CD4-positive, alpha-beta T cell treated with Interleukin-17A for 4 hours (primary cell): ENCODE data around the gene S100A14.
"Not testable (repeated sequence)": the region's sequence is repeated elsewhere in the genome, so short reads cannot be mapped to it uniquely, and the experiment has no call there.

Experiments
- DNase-seq: peaks from one replicate; pipeline ENCODE4 v3.0.0-alpha.2; 2020; ENCODE audit warnings: mixed read lengths

S100A14 gene

GRCh38 chr1:153614189-153614900, 1.8 kb downstream of the S100A14 start:
- no peak for DNase-seq

GRCh38 chr1:153613406-153613805, 2.7 kb downstream of the S100A14 start:
- DNase-seq: no peak

DNA sequence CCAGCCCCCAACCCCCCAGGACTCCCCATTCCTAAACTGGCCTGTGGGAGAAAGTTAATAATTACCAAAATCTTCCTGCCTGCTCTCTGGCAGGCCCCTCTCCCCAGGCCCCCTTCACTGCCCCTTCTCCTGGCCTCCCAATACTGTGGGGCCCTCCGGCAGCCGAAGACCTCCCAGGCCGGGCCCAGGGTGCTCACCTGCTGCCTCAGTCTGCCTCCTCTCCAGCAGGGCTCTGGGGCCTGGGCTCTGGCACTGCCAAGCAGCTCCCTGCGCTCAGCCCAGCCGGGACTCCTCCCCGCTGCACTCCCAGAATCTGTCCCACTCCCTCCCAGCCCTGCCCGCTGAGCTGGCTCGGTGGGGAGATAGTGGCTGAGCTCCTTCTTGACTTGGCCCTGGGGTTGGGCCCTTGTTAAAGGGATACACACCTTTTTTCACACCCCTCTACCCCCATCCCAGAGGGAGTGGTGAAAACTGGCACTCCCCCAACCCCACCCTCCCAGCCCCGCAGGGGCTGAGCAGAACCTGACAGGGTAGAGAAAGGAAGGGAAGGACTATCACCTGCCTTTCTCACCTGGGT, 3.3 kb downstream of the S100A14 start, which contains the start of gene S100A16:
Gene S100A16 (minus strand): TSS at position 383 of the 577 bp plus-strand sequence. CDS start 4,986 bp downstream, outside the sequence.
- no peak for DNase-seq

DNA sequence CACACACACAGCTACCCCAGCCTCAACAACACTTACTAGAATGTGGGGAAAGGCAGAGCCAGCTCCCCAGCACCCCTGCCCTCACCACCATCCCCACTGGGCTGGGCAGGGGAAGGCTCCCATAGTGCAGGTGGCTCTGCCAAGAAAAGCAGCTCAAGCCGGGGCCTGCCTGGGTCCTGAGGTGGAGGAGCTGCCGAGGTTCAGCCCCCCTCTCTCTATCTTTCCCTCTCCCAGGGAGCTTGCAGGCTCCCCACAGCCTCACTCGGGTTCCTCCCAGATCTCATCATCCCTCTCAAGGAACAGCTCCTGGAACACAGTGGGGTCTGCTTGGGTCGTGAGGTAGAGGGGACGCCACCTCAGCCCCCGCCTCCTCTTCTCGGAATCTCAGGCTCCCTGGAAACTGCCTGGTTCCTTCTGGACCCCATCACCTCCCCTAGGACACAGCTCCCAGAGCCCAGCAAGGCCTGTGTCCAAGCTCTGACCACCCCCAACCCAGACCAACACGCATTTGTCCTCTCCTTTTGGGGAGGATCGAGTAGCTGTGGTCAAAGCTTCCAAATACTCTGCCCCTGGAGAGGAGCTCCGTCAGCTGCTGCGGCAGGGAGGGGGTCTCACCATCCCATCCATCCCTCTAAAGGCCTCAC, 3.9 kb downstream of the S100A14 start:
- DNase-seq: no peak

- no peak for DNase-seq
Observed at GRCh38 chr1:153611356-153611755, 4.8 kb downstream of the S100A14 start.

DNA sequence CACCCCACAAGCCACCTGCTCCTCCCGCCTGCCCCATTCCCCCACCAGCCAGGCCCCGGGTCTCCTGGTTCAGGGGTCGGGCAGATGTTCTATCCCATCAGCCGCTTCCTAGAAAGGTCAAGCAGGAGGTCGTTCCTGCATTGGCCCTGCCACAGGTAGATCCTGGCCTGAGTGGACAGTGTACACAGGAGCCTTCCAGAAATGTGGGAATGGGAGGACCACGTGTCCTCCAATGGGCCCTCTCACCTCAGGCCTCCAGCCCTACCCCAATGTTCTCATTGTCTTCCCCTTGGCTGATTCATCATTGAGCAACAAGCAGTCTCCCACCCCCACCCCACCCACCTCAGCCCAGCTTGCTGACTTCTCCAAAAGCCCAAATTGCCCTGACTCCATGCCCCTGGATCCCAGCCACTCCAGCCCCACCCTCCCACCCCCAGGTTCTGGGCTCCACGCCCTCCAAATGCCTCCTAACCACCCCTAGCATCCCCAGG, 5.3 kb downstream of the S100A14 start:
- DNase-seq: no peak

- no peak for DNase-seq
Observed at GRCh38 chr1:153610334-153610733, 5.8 kb downstream of the S100A14 start.

- no peak for DNase-seq
Observed at GRCh38 chr1:153609585-153609907, 6.6 kb downstream of the S100A14 start.

DNA sequence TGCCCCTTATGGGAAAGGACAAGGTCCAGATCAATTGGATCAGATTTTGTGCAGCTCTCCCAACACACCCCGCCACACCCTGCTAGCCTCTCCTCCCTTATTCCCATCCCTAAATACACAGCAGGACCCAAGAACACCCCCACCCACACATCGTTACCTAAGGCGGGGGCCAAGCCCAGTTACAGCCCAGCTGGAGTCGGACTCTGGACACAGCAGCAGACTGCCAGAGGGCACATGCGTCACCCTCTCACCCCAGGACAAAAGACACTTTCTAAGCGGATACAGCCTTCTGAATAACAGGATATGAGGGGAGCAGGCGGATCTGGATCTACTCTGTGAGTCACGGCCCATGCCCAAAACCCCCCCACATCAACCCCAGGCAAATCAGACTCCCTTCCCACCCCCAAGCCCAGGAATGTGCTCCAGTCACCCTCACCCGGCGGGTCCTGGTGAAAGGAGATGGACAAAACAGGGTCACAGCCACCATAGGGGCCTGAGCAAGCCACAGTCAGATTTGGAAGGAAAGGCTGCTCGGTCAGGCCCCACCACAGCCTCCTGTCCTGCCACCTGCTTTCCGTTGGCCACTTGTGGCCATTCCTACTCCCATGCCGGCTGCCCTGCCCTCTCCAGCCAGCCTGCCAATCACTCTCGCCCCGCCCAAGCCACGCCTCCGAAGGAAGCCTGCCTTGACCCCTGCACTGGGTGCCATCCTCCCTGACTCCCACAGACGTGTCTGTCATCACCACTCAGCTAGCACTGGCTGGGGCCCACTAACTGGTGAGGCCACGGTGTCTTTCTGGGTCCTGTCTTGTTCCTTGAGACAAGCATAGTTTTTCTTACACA, 7.2 kb downstream of the S100A14 start:
- DNase-seq: no peak

GRCh38 chr1:153608089-153608682, 7.9 kb downstream of the S100A14 start:
- no peak for DNase-seq

- DNase-seq: no peak
Observed at GRCh38 chr1:153607381-153607780, 8.7 kb downstream of the S100A14 start.

GRCh38 chr1:153606194-153606593, 9.9 kb downstream of the S100A14 start:
- no peak for DNase-seq

DNA sequence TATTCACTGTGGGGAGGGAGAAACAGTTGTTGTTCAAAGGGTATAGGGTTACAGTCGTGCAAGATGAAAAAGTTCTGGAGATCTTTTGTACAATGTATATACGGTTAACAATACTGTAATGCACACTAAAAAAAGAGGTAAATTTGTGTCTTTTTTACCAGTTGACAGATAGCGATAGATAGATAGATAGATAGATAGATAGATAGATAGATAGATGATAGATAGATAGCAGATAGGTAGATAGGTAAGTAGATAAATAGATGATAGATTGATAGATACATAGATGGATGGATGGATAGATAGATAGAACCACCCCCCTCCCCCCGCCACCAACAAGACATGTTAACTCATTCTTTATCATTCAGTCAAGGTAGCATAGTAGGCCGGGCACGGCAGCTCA, 13.4 kb downstream of the S100A14 start:
- no peak for DNase-seq

GRCh38 chr1:153599847-153600246, 16.3 kb downstream of the S100A14 start:
- DNase-seq: no peak

- peak; percentile 6 for DNase-seq
Observed at GRCh38 chr1:153598309-153599172, 17.6 kb downstream of the S100A14 start.

- no peak for DNase-seq
Observed at GRCh38 chr1:153597206-153597605, 18.9 kb downstream of the S100A14 start.

DNA sequence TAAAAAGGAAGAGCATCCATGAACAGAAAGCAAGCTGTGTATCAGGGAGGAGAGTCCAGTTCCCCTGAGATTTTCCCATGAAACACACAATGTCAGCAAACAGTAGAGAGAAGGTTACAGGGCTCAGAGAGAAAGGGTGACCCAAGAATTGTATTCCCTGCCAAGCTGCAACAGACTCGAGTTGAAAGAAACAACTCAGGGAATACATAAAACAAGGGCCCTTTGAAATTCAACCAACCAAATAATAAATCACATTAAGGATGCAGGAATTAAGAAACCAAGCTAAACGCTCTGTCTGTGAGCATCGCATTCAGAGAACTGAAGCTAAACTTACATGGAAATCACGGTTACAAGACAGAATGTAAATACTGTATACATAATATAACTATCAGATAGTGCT, 23.4 kb downstream of the S100A14 start:
- no peak for DNase-seq

- no peak for DNase-seq
Observed at GRCh38 chr1:153588482-153588881, 27.6 kb downstream of the S100A14 start.

- not testable (repeated sequence) for DNase-seq
Observed at GRCh38 chr1:153588033-153588432, 28.1 kb downstream of the S100A14 start.

DNA sequence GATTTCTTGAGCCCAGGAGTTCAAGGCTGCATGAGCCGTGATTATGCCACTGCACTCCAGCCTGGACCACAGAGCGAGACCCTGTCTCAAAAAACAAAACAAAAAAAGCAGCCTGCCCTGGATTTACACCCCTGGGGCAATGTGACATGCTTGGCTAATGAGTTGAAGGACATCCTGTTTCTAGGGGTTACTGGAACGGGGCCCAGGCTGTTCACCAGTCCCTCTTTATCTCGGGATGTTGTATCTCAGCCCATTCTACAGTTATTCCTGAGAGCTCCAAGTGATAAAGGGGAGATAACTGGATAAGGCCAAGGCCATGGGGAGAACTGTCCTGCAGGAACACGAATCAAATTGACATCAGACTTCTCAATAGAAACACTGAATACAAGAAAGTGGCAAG, 28.8 kb downstream of the S100A14 start:
- DNase-seq: no peak

- DNase-seq: no peak
Observed at GRCh38 chr1:153586347-153586746, 29.8 kb downstream of the S100A14 start.

DNA sequence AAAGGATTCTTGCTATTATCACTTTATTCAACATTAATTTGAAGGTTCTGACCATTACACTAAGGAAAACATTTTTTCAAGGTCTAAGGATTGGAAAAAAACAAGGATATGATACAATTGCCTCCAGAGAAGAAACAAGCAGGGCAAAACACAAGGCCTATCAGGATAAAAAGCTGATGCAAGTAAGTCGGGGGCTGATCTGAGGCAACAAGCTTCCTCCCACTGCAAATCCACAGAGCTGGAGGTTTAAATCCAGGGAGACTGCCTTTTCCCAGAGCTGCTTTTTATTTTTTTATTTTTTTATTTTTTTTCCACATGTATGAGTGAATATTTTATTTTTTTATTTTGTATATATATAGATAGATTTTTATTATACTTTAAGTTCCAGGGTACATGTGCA, 31.1 kb downstream of the S100A14 start:
- no peak for DNase-seq
